GM12878 (cell line): ENCODE results near the gene SPDYE4. TPM values are rescaled to one million over a fixed set of nuclear protein-coding genes. Genes with fewer than 3 reads are reported as not detected.

Experiments
- ATAC-seq: fragments of 200-7000 bp; cut with Tn5 transposase; 3 replicates; pipeline ENCODE4 v1.9.1; 2020; ENCODE audit warnings: mild to moderate bottlenecking, moderate library complexity
- BruUV-seq: library from RNA; stranded (reverse); fragments of 400-500 nt; replicated peaks from 2 replicates; lab custom pipeline; 2021; lab: Mats Ljungman, UMichigan
- CTCF ChIA-PET: fragments of 300-600 bp; sonication (Branson Sonifier 250); formaldehyde crosslinking; extraction: SDS; loops from one replicate; lab custom pipeline; 2021; ENCODE audit warnings: inconsistent platforms; lab: Yijun Ruan, JAX
- POLR2A ChIA-PET: fragments of 350-600 bp; formaldehyde crosslinking; extraction: SDS; loops from one replicate; lab custom pipeline; 2021; ENCODE audit warnings: inconsistent platforms; lab: Charles Lee
- RAD21 ChIA-PET: fragments of 300-600 bp; sonication (Branson Sonifier 250); formaldehyde crosslinking; loops from one replicate; lab custom pipeline; 2023; ENCODE audit warnings: antibody characterized with exemption; ENCODE audit not compliant: unreplicated experiment; lab: Charles Lee
- SMC1A ChIA-PET: fragments of 300-600 bp; sonication (Branson Sonifier 250); formaldehyde crosslinking; loops from one replicate; lab custom pipeline; 2023; ENCODE audit not compliant: unreplicated experiment, uncharacterized antibody; lab: Charles Lee
- DNase-seq: peaks from one replicate; pipeline ENCODE4 v3.0.0-alpha.2; 2011; ENCODE audit warnings: low read depth, low spot score
- FAIRE-seq: peaks from 3 replicates; lab custom pipeline; 2011; peaks lifted over from hg19 to GRCh38; lab: Jason Lieb, UNC
- H2AFZ ChIP-seq: 2 replicates; pipeline ENCODE4 v1.6.0; 2011; ENCODE audit warnings: low read depth, low read length, control low read depth; ENCODE audit not compliant: control insufficient read depth
- H3K27ac ChIP-seq: 2 replicates; pipeline ENCODE4 v1.5.1; 2011; ENCODE audit warnings: control low read depth; ENCODE audit not compliant: control insufficient read depth, insufficient read depth
- H3K27me3 ChIP-seq, 2 experiments: replicated peaks in 1 of 2; 2 replicates each; pipeline versions ENCODE4 v1.6.0 to v1.6.1; 2011; ENCODE audit warnings: low read length in 1 of 2; ENCODE audit not compliant: control insufficient read depth in 2 of 2, insufficient read depth in 2 of 2
- H3K36me3 ChIP-seq, 2 experiments: 2 replicates each; pipeline ENCODE4 v1.5.1; 2011; ENCODE audit warnings: low read length in 1 of 2; ENCODE audit not compliant: control insufficient read depth in 2 of 2, insufficient read depth in 2 of 2
- H3K4me1 ChIP-seq: 2 replicates; pipeline ENCODE4 v1.6.1; 2011; ENCODE audit warnings: mild to moderate bottlenecking, low read length, moderate library complexity, mixed read lengths; ENCODE audit not compliant: control insufficient read depth, insufficient read depth
- H3K4me2 ChIP-seq: 2 replicates; pipeline ENCODE4 v1.6.0; 2011; ENCODE audit warnings: control low read depth; ENCODE audit not compliant: control insufficient read depth, insufficient read depth
- H3K4me3 ChIP-seq: fragments of 200-600 bp; sonication (generic); 2 replicates; pipeline ENCODE4 v1.5.1; 2016
- H3K79me2 ChIP-seq: 2 replicates; pipeline ENCODE4 v1.6.0; 2011; ENCODE audit warnings: low read length; ENCODE audit not compliant: control insufficient read depth, insufficient read depth
- H3K9ac ChIP-seq: 2 replicates; pipeline ENCODE4 v1.8.0; 2011; ENCODE audit warnings: low read length, control low read depth, mixed read lengths; ENCODE audit not compliant: control insufficient read depth, insufficient read depth
- H3K9me3 ChIP-seq: replicated peaks from 3 replicates; pipeline ENCODE4 v1.5.1; 2011; ENCODE audit warnings: mild to moderate bottlenecking, low read length; ENCODE audit not compliant: control insufficient read depth, insufficient read depth
- H4K20me1 ChIP-seq: 2 replicates; pipeline ENCODE4 v1.6.0; 2011; ENCODE audit not compliant: control insufficient read depth, insufficient read depth
- BCL11A ChIP-seq: IDR thresholded peaks from 2 replicates; pipeline ENCODE4 v1.6.1; 2011; ENCODE audit warnings: low read depth, low read length
- BCLAF1 ChIP-seq: fragments of 450-650 bp; IDR thresholded peaks from 2 replicates; pipeline ENCODE4 v1.6.1; 2017; ENCODE audit warnings: antibody characterized with exemption, mild to moderate bottlenecking, moderate library complexity
- CREM ChIP-seq: IDR thresholded peaks from 2 replicates; pipeline ENCODE4 v1.6.1; 2014; ENCODE audit warnings: antibody characterized with exemption, low read depth
- CTCF ChIP-seq, 3 experiments: IDR thresholded peaks in 2 of 3; conservative IDR thresholded peaks in 1 of 3; 2 replicates each; pipeline ENCODE4 v1.5.1; 2011; ENCODE audit warnings: low read depth in 3 of 3, low read length in 3 of 3, mild to moderate bottlenecking in 3 of 3, control low read depth in 2 of 3, moderate library complexity in 2 of 3, inconsistent platforms in 1 of 3, mixed read lengths in 1 of 3; ENCODE audit not compliant: control insufficient read depth in 2 of 3, insufficient read depth in 1 of 3; ENCODE audit errors: extremely low read depth in 1 of 3
- FOXK2 ChIP-seq: fragments of 450-650 bp; IDR thresholded peaks from 2 replicates; pipeline ENCODE4 v1.6.1; 2017; ENCODE audit warnings: mild to moderate bottlenecking, moderate library complexity
- NFXL1 ChIP-seq: fragments of 450-650 bp; IDR thresholded peaks from 2 replicates; pipeline ENCODE4 v1.6.1; 2017; ENCODE audit warnings: antibody characterized with exemption, mild to moderate bottlenecking, borderline replicate concordance
- TCF7 ChIP-seq: IDR thresholded peaks from 2 replicates; pipeline ENCODE4 v1.6.1; 2014; ENCODE audit warnings: antibody characterized with exemption, borderline replicate concordance
- YY1 ChIP-seq: IDR thresholded peaks from 2 replicates; pipeline ENCODE4 v1.6.1; 2011; ENCODE audit warnings: low read depth, mild to moderate bottlenecking, low read length
- ZBTB40 ChIP-seq: fragments of 450-650 bp; IDR thresholded peaks from 2 replicates; pipeline ENCODE4 v1.6.1; 2016; ENCODE audit warnings: mild to moderate bottlenecking, moderate library complexity, borderline replicate concordance
- WGBS: methylation state at CpG from one replicate; pipeline ENCODE4 v1.1.6; 2016; ENCODE audit warnings: low lambda C conversion rate; ENCODE audit not compliant: insufficient replicate concordance, insufficient coverage; ENCODE audit errors: missing lambda C conversion rate; 5-methylcytosine and 5-hydroxymethylcytosine counted together
- in situ Hi-C: fragments of 300-500 bp; cut with MboI; formaldehyde crosslinking; loops from 9 replicates; pipeline ENCODE4 v1.14.3; 2018; ENCODE audit warnings: mixed read lengths
- intact Hi-C: fragments of 100-400 bp; cut with micrococcal nuclease; formaldehyde crosslinking; loops from one replicate; pipeline ENCODE4 v1.14.2; 2022; ENCODE audit not compliant: unreplicated experiment
- polyA plus RNA-seq, 11 experiments: library from polyadenylated mRNA; depleted of rRNA in 4 of 11; unstranded in 6 of 11; stranded (reverse) in 5 of 11; fragments of >200 nt; fragmentation: Nextera tagmentation in 4 of 11; fragmentation: Illumina TruSeq in 1 of 11; extraction: Ambion mirVana in 4 of 11; extraction: Trizol in 1 of 11; gene quantifications; 1 replicate in 1 of 11; 2 replicates in 10 of 11; pipeline versions ENCODE4 v1.2.1 to v1.2.3, GENCODE V29; 2011 to 2016; ENCODE audit warnings: inconsistent platforms in 2 of 11, missing spikeins in 2 of 11, low read depth in 1 of 11
- total RNA-seq, 4 experiments: library from RNA; depleted of rRNA in 3 of 4; stranded (reverse); fragments of >200 nt in 3 of 4; fragmentation: Illumina TruSeq in 1 of 4; extraction: Trizol in 1 of 4; gene quantifications; 2 replicates each; pipeline versions ENCODE4 v1.2.1 to v1.2.3, GENCODE V29; 2013 to 2021

The SPDYE4 gene
- total and polyA plus RNA-seq, 10 of the 15 experiments (the other 5 are each of a cell fraction or from before 2014, with no cell fraction given): 0.07 to 0.18 TPM; not detected in 8

GRCh38 chr17:8762012-8762411 lies 3.7 kb upstream of the SPDYE4 start (continued):
- TF ChIP-seq BCLAF1 (no peak), NFXL1 (no peak)

- no peaks in the 10 kb centered on the region for H4K20me1 ChIP-seq
- H3K4me1 ChIP-seq: no peaks in the 10 kb centered on the region
- intact Hi-C loops: no loop called here
- no peaks in the 10 kb centered on the region for H3K79me2 ChIP-seq
- H3K9me3 ChIP-seq: no peaks in the 10 kb centered on the region
- ChIA-PET CTCF (interaction anchor here (1.0 to 8.5 kb wide), 5 partner anchors 11 to 241 kb away, joined by 4 to 69 read pairs (median 15); no protein-coding TSS in a partner anchor), POLR2A (no interaction called here), SMC1A (interaction anchor here (1.3 to 1.7 kb wide), 4 partner anchors 9 to 50 kb away, joined by 3 to 4 read pairs (median 3); no protein-coding TSS in a partner anchor), RAD21 (interaction anchor here (2.2 kb wide), 1 partner anchor 138 kb away, joined by 10 read pairs; no protein-coding TSS in a partner anchor)
- H2AFZ ChIP-seq: no peak overlapping the region
- no peaks in the 10 kb centered on the region; a peak in 2 of 4 replicates for H3K27me3 ChIP-seq
- H3K9ac ChIP-seq: no peak overlapping the region
- FAIRE-seq (no peak), ATAC-seq (no peak), DNase-seq (no peak)
- no peak overlapping the region for H3K4me3 ChIP-seq
- BruUV-seq: no TSS peak
- no peak overlapping the region for H3K27ac ChIP-seq
- H3K4me2 ChIP-seq: no peak overlapping the region
- 35% methylated on average over 10 of the region's 13 CpGs for WGBS
- in situ Hi-C loops: loop anchor here (5.0 kb wide), 2 partner anchors 140 to 240 kb away; no protein-coding TSS in a partner anchor
- H3K36me3 ChIP-seq: no peaks in the 10 kb centered on the region
- no peak for TF ChIP-seq BCL11A
- no peak for TF ChIP-seq YY1
- no peak for TF ChIP-seq CREM
- TF ChIP-seq BCLAF1: no peak
- no peak for TF ChIP-seq FOXK2
- TF ChIP-seq ZBTB40: no peak
- TF ChIP-seq CTCF (IDR thresholded peaks at IDR 0.05 in 2 of 3, conservative IDR thresholded peaks at IDR 0.05 in 1 of 3; ENCODE audit: control insufficient read depth in 2 of 3, extremely low read depth in 1 of 3, insufficient read depth in 1 of 3, low read depth in 3 of 3, low read length in 3 of 3): no peak
- TF ChIP-seq TCF7: no peak
These were observed 1.2 kb downstream of the SPDYE4 start for GRCh38 chr17:8757189-8757588.
